KBM-7 (cell line): ENCODE data around the gene PTPDC1.
"Not testable (repeated sequence)": the region's sequence is repeated elsewhere in the genome, so short reads cannot be mapped to it uniquely, and the experiment has no call there.

Experiments
- DNase-seq: peaks from one replicate; pipeline ENCODE4 v3.0.0-alpha.2; 2015
- in situ Hi-C: fragments of 300-500 bp; cut with MboI; formaldehyde crosslinking; loops from 2 replicates; pipeline ENCODE4 v1.14.3; 2020; ENCODE audit warnings: low sequenced_read_pairs, low pct_unique_long_range_greater_than_20kb, mixed read lengths

Gene PTPDC1

GRCh38 chr9:94086486-94087345 lies 2.5 kb downstream of the PTPDC1 start:
- DNase-seq = no peak
- in situ Hi-C loops = no loop called here

GRCh38 chr9:94094219-94095145 lies 10.2 kb downstream of the PTPDC1 start:
- in situ Hi-C loops, DNase-seq: not testable (repeated sequence)

- in situ Hi-C loops = no loop called here
- no peak for DNase-seq
Observed at GRCh38 chr9:94096819-94097577, 12.7 kb downstream of the PTPDC1 start.

- no peak for DNase-seq
- in situ Hi-C loops = no loop called here
Observed at GRCh38 chr9:94097788-94098414, 13.6 kb downstream of the PTPDC1 start.

GRCh38 chr9:94100152-94100879 lies 16.1 kb downstream of the PTPDC1 start:
- in situ Hi-C loops = no loop called here

GRCh38 chr9:94101162-94101853 lies 17.0 kb downstream of the PTPDC1 start:
- DNase-seq = no peak
- in situ Hi-C loops = no loop called here

More at GRCh38 chr9:94100152-94100879, 16.1 kb downstream of the PTPDC1 start:
- DNase-seq = no peak

GRCh38 chr9:94108584-94108983 lies 24.3 kb downstream of the PTPDC1 start:
- DNase-seq = no peak
- in situ Hi-C loops = no loop called here

- no peak for DNase-seq
- in situ Hi-C loops = no loop called here
Observed at GRCh38 chr9:94110821-94111252, 26.6 kb downstream of the PTPDC1 start.

GRCh38 chr9:94111446-94111845 lies 27.2 kb downstream of the PTPDC1 start:
- in situ Hi-C loops = no loop called here
- DNase-seq = no peak

GRCh38 chr9:94112716-94113465 lies 28.6 kb downstream of the PTPDC1 start:
- in situ Hi-C loops = no loop called here

GRCh38 chr9:94120088-94120487 lies 35.8 kb downstream of the PTPDC1 start:
- DNase-seq, in situ Hi-C loops: not testable (repeated sequence)

More at GRCh38 chr9:94112716-94113465, 28.6 kb downstream of the PTPDC1 start:
- no peak for DNase-seq

- DNase-seq = no peak
- in situ Hi-C loops = no loop called here
Observed at GRCh38 chr9:94120854-94121376, 36.7 kb downstream of the PTPDC1 start.

GRCh38 chr9:94126844-94127243 lies 42.6 kb downstream of the PTPDC1 start:
- no peak for DNase-seq
- in situ Hi-C loops = no loop called here

GRCh38 chr9:94127806-94128205 lies 43.5 kb downstream of the PTPDC1 start:
- in situ Hi-C loops = no loop called here
- no peak for DNase-seq

- in situ Hi-C loops = no loop called here
- DNase-seq = no peak
Observed at GRCh38 chr9:94128580-94128979, 44.3 kb downstream of the PTPDC1 start.

GRCh38 chr9:94134629-94135028 lies 50.4 kb downstream of the PTPDC1 start:
- DNase-seq = no peak
- in situ Hi-C loops = no loop called here

- in situ Hi-C loops = no loop called here
- no peak for DNase-seq
Observed at GRCh38 chr9:94135222-94135621, 51.0 kb downstream of the PTPDC1 start.
